Cardiac ventricle fibroblast (primary cell): ENCODE data around the gene THRSP. TPM values are rescaled to one million over a fixed set of nuclear protein-coding genes. Genes with fewer than 3 reads are reported as not detected.

ENCODE experiments used
- total RNA-seq: library from RNA; depleted of rRNA; stranded (reverse); fragments of >200 nt; gene quantifications from 2 replicates; pipeline ENCODE4 v1.2.3, GENCODE V29; 2015

THRSP gene
- total RNA-seq: 0.78 TPM in 1 of 2 replicates, not detected in the other

GRCh38 chr11:78063440-78064181, at the start of gene THRSP:
TSS of gene THRSP (plus strand) at chr11:78063861. CDS start at chr11:78063882, 21 bp downstream.

DNA sequence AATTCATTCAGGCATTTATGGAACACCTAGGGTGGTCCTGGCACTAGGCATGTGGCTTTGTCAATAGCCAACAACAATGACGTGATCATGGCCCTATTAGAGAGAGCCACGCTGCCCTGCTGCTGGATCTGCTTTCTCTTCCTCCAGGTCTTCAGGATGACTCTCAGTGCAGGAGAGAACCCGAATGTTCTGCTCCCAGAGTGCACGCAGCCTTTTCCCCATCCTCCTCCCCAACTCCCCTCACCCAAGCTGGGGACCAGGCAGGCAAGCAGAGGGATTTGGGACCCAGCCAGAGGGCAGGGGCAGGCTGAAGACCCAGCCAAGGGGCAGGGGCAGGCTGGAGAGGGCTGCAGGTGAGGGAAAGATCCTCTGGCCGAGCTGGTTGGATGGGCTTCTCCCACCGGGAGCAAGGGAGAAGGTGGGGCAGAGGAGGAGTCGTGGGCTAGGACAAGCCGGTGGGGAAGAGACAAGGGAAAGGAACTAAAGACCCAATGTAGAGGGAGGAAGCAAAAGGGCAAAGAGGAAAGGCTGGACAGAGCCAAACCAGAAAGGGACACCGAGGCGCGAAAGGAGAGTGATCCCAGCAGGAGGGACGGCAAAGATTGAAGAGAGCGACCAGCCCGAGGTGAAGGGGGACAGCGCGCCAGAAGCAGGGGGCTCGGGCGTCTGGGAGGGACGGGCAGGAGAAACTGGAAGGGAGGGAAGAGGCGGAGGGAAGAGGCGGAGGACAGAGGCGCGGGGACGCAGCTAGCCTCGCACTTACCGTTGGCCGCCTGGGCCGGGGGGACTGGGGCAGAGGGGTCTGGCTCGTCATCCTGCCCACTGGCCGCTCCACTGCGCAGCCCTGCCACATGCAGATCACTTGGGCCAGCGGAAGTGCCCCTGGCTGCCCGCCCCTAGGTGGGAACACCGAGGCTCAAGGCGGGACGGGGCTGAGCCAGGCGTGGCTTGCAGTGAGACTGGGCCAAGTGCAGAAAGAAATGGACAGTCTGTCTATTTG, 41.0 kb upstream of the THRSP start, which contains the start of gene KCTD14:
Gene KCTD14 (minus strand): TSS at position 880 of the 1,000 bp plus-strand sequence. CDS start 27 bp downstream, at position 853.

GRCh38 chr11:78079232-78080083, 15.8 kb downstream of the THRSP start, which contains the start of gene NDUFC2:
TSS of gene NDUFC2 (minus strand) at chr11:78079862. CDS start at chr11:78079744, 118 bp downstream.

Other genes with a start within 250 kb of the THRSP start
- gene RSF1, start 243.1 kb upstream of the THRSP start, total RNA-seq: 35.9 and 40.1 TPM in 2 replicates
- 45.7 and 54.2 TPM in 2 replicates for gene AAMDC, start 242.7 kb upstream of the THRSP start, total RNA-seq
- 12.4 and 15.6 TPM in 2 replicates for gene INTS4, start 69.2 kb upstream of the THRSP start, total RNA-seq
- 0.54 and 0.62 TPM in 2 replicates for gene KCTD14, start 40.6 kb upstream of the THRSP start, total RNA-seq
- 67.9 and 87.2 TPM in 2 replicates for gene NDUFC2, start 16.0 kb downstream of the THRSP start, total RNA-seq
- gene ALG8, start 75.8 kb downstream of the THRSP start, total RNA-seq: 24.2 and 28.5 TPM in 2 replicates
- 10.7 and 11.5 TPM in 2 replicates for gene KCTD21, start 124.8 kb downstream of the THRSP start, total RNA-seq
- 8.2 and 11.6 TPM in 2 replicates for gene USP35, start 125.1 kb downstream of the THRSP start, total RNA-seq